Measurements from ENCODE around the gene TSEN2. TPM values are rescaled to one million over a fixed set of nuclear protein-coding genes. Genes with fewer than 3 reads are reported as not detected.

TSEN2 gene
- total and polyA plus RNA-seq, 10 of the 15 experiments (the other 5 are each of a cell fraction or from before 2014, with no cell fraction given) = 17.7 to 32.3 (median 24.3) TPM

GRCh38 chr3:12454076-12454815 is 30.0 kb upstream of the TSEN2 start:
- intact Hi-C loops (cut with micrococcal nuclease; ENCODE audit: unreplicated experiment) = no loop called here
- ATAC-seq (no peak), DNase-seq (ENCODE audit: low read depth, low spot score) (no peak), FAIRE-seq (no peak)
- H3K27me3 ChIP-seq (replicated peaks in 1 of 2; ENCODE audit: control insufficient read depth in 2 of 2, insufficient read depth in 2 of 2, low read length in 1 of 2) = no peaks in the 10 kb centered on the region
- H3K4me2 ChIP-seq (ENCODE audit: control insufficient read depth, insufficient read depth) = no peak overlapping the region
- H3K9ac ChIP-seq (ENCODE audit: control insufficient read depth, insufficient read depth, low read length) = no peak overlapping the region
- H2AFZ ChIP-seq (ENCODE audit: control insufficient read depth, low read depth, low read length) = no peak overlapping the region
- H3K27ac ChIP-seq (ENCODE audit: control insufficient read depth, insufficient read depth) = no peak overlapping the region
- H3K4me3 ChIP-seq = no peak overlapping the region
- ChIA-PET RAD21 (ENCODE audit: unreplicated experiment) (no interaction called here), POLR2A (no interaction called here), SMC1A (ENCODE audit: uncharacterized antibody, unreplicated experiment) (no interaction called here), CTCF (no interaction called here)
- in situ Hi-C loops (cut with MboI) = no loop called here
- H4K20me1 ChIP-seq (ENCODE audit: control insufficient read depth, insufficient read depth) = no peaks in the 10 kb centered on the region
- TF ChIP-seq IKZF1 (conservative IDR thresholded peaks at IDR 0.05) = no peak
- no peak for TF ChIP-seq SKIL (IDR thresholded peaks at IDR 0.05; ENCODE audit: low read depth, poor library complexity, severe bottlenecking)
- no peak for TF ChIP-seq ZNF384 (IDR thresholded peaks at IDR 0.05; ENCODE audit: borderline replicate concordance, low read depth, low read length)
- TF ChIP-seq POLR2AphosphoS5 (IDR thresholded peaks at IDR 0.05; ENCODE audit: low read length) = no peak
- TF ChIP-seq SIN3A (IDR thresholded peaks at IDR 0.05; ENCODE audit: low read depth, low read length) = no peak
- TF ChIP-seq ESRRA (IDR thresholded peaks at IDR 0.05; ENCODE audit: low read length) = no peak
- no peak for TF ChIP-seq CBFB (IDR thresholded peaks at IDR 0.05; ENCODE audit: low read depth)
- no peak for TF ChIP-seq POLR2AphosphoS2 (IDR thresholded peaks at IDR 0.05; ENCODE audit: low read depth, low read length)
- no peak for TF ChIP-seq FOXM1 (IDR thresholded peaks at IDR 0.05; ENCODE audit: low read depth, low read length)
- TF ChIP-seq CBX3 (IDR thresholded peaks at IDR 0.05; ENCODE audit: borderline replicate concordance, low read depth) = no peak
- TF ChIP-seq TCF3 (IDR thresholded peaks at IDR 0.05; ENCODE audit: borderline replicate concordance, insufficient read depth, low read depth, low read length) = no peak
- no peaks in the 10 kb centered on the region for H3K9me3 ChIP-seq (replicated peaks; ENCODE audit: control insufficient read depth, insufficient read depth, low read length)
- BruUV-seq (replicated peaks) = no TSS peak
- 9% methylated on average over 6 of the region's 6 CpGs for WGBS (ENCODE audit: insufficient coverage, insufficient replicate concordance, low lambda C conversion rate, missing lambda C conversion rate)
- no peaks in the 10 kb centered on the region for H3K36me3 ChIP-seq (ENCODE audit: control insufficient read depth in 2 of 2, insufficient read depth in 2 of 2, low read length in 1 of 2)
- H3K79me2 ChIP-seq (ENCODE audit: control insufficient read depth, insufficient read depth, low read length) = no peaks in the 10 kb centered on the region
- H3K4me1 ChIP-seq (ENCODE audit: control insufficient read depth, insufficient read depth, low read length) = no peaks in the 10 kb centered on the region
